Urinary bladder (tissue), 4 donors: ENCODE results near the gene CSMD2. TPM values are rescaled to one million over a fixed set of nuclear protein-coding genes. Genes with fewer than 3 reads are reported as not detected.

Experiments used
- DNase-seq: peaks from one replicate; pipeline ENCODE4 v3.0.0-alpha.2; 2015; ENCODE audit errors: extremely low spot score
- H3K27ac ChIP-seq: one replicate; pipeline ENCODE4 v1.5.1; 2013; ENCODE audit warnings: low read depth, mild to moderate bottlenecking, moderate library complexity
- H3K36me3 ChIP-seq: one replicate; pipeline ENCODE4 v1.6.1; 2013; ENCODE audit warnings: mild to moderate bottlenecking, moderate library complexity; ENCODE audit not compliant: insufficient read depth
- H3K4me1 ChIP-seq: one replicate; pipeline ENCODE4 v1.6.1; 2013; ENCODE audit warnings: mild to moderate bottlenecking, moderate library complexity; ENCODE audit not compliant: insufficient read depth
- H3K4me3 ChIP-seq: one replicate; pipeline ENCODE4 v1.5.1; 2013; ENCODE audit warnings: low read depth, low read length
- WGBS: extraction: QIAGEN DNeasy Blood & Tissue Kit; methylation state at CpG from one replicate; pipeline ENCODE4 v1.1.7; 2013; 5-methylcytosine and 5-hydroxymethylcytosine counted together
- polyA plus RNA-seq: library from polyadenylated mRNA; stranded (reverse); fragments of 200-250 nt; gene quantifications from one replicate; pipeline ENCODE4 v1.2.3, GENCODE V29; 2013
- total RNA-seq: library from RNA; depleted of rRNA; stranded (reverse); fragments of >200 nt; gene quantifications from one replicate; pipeline ENCODE4 v1.2.3, GENCODE V29; 2014
- donor health status: healthy with polysubstance abuse.
- donor health status: healthy.

Gene CSMD2
- total and polyA plus RNA-seq, 2 donors, result 0.32 to 0.42 TPM

DNA sequence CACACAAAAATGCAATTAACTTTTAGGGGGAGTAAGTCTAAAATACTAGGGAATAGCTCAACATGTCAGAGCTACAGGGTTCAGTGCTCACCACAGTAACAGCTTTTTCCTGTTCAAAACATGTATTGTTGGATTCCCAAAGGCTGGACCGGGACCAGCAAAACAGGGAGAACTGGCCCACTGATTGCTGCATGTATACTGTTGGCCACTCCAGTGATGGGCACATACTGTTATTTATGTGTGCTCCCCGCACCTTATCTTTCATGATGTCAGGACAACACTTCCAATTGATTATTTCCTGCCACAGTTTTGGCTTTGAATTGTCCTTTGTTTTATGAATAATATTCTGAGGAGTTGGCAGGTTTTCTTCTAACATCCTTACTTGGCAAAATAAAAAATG, 250.5 kb downstream of the CSMD2 start:
- no peak overlapping the region for H3K27ac ChIP-seq
- no peaks in the 10 kb centered on the region for H3K4me1 ChIP-seq
- DNase-seq, result no peak
- no peaks in the 10 kb centered on the region for H3K36me3 ChIP-seq
- H3K4me3 ChIP-seq, result no peak overlapping the region
- 48% methylated on average over 2 of the region's 2 CpGs for WGBS

DNA sequence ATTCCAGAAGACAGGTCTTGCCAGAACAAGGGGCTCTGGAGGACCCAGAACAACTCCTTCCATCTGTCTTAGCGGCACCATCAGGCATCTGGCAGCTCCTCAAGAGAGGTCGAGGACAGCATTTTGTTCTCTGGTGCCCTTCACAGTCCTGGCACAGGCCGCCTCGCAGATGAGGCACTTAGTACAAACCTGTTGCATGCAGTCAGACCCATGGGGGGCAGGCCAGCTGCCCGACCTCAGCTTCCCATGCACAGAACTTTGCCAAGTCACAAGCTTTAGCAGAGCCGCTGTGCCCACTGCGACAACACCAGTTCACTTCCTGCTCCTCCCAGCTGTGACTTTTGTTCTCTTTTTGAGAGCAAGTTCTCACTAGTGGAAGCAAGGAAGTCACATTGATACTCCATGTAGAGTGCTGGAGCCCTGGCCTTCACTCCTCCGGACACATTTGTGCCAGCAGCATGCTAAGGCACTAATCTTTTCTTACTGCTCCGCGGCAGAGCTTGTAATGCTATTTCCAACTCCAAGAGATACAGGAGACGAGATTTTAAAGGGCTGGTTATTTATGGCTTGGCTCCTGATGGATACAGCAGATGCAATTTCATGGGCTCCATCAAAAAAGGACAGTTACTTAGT, 256.6 kb downstream of the CSMD2 start:
- DNase-seq, result no peak
- Histone ChIP-seq H3K27ac (no peak overlapping the region), H3K4me3 (no peak overlapping the region), H3K36me3 (no peaks in the 10 kb centered on the region), H3K4me1 (no peaks in the 10 kb centered on the region)
- 71% methylated on average over 11 of the region's 11 CpGs for WGBS

DNA sequence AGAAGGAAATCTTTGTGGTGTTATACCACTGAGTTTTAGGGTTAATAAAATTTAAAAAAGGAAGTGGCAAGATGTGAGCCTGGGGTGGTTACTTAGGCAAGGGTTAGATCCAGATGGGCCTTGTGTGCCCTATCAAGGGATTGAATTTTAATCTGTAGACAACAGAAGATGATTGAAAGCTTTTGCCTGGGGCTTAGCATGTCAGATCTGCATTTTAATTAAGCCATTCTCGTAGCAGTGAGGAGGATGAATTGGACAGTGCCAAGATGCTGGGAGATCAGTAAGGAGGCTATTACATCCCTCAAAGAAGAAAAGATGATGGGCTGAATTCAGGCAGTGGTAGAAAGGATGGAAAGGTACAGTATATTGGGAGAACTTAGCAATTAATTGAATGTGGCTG, 258.9 kb downstream of the CSMD2 start:
- Histone ChIP-seq H3K36me3 (no peaks in the 10 kb centered on the region), H3K4me3 (no peak overlapping the region), H3K4me1 (no peaks in the 10 kb centered on the region), H3K27ac (no peak overlapping the region)
- no peak for DNase-seq
- WGBS, result 60% methylated on average over 1 of the region's 1 CpG

DNA sequence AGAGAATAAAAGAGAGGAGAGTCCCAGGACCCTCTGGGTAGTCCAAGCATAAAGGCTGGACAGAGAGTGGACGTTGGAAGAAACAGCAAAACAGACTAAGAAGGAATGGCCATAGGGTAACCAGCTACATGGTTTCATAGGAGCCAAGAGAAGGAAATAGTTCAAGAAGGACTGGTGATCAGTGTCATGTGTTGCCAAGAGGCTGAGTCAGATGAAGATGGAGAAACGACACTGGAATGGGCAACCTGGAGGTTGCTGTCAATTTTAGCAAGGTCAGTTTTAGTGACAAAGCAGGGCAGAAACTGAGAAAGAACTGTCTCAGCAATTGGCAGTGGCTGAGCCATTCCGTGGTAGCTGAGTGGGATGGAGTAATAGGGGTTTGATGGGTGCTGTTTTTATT, 259.8 kb downstream of the CSMD2 start:
- no peak for DNase-seq
- Histone ChIP-seq H3K4me3 (no peak overlapping the region), H3K4me1 (no peaks in the 10 kb centered on the region), H3K36me3 (no peaks in the 10 kb centered on the region), H3K27ac (no peak overlapping the region)
- WGBS, result 65% methylated on average over 3 of the region's 3 CpGs

DNA sequence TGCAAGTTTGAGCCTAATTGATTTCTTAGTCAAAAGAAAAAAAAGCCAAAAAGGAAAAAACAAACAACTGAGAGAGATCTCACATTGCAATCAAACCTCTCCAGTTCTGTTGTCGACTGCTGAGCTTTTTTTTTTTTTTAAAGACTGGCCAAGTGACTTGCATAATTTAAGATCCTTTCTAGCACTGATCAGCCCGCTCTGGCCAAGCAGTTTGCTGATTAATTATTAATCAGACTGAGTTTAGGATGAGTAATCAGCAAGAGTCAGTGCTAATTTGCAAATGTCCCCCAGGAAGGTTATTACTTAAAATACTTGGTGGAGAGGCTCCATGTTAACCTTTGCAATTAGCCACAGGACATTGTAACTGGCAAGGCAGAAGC, 261.8 kb downstream of the CSMD2 start:
- H3K36me3 ChIP-seq, result no peaks in the 10 kb centered on the region
- H3K27ac ChIP-seq, result no peak overlapping the region
- WGBS, result 33% methylated on average over 2 of the region's 2 CpGs
- DNase-seq, result no peak
- no peak overlapping the region for H3K4me3 ChIP-seq
- no peaks in the 10 kb centered on the region for H3K4me1 ChIP-seq

DNA sequence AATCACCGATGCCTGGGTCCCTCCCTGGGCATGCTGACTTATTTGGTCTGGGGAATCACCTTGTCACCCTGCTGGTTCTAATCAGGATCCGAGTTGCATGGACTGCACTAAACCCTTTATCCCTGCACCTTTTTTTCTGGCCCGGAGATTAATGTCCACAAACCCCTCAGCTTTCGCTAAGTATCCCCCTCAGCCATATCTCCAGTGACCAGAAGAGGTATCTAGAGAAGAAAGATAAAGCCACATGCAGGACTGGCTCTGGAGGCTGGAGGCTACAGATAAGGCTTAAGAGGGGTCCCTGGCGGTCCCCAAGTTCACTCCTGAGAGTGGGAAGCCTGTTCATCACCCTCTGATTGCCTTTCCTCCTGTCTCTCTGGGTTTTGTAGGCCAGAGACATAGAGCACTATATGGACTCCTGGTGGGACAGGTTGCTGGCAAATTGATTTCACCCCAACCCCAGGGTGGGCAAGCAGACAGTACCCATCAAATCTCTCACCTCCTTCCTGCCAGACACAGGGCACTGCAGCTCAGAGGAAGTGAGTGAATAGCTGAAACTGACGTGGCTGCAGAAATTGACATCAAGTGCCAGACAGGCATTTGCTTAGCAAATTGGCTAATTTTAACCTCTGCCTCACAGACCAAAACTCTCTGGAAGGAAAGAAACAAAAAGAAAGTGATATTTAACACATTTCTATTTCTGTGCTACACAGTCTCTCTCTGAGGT, 262.4 kb downstream of the CSMD2 start:
- no peak for DNase-seq
- Histone ChIP-seq H3K36me3 (no peaks in the 10 kb centered on the region), H3K27ac (no peak overlapping the region), H3K4me1 (no peaks in the 10 kb centered on the region), H3K4me3 (no peak overlapping the region)
- 52% methylated on average over 6 of the region's 6 CpGs for WGBS

DNA sequence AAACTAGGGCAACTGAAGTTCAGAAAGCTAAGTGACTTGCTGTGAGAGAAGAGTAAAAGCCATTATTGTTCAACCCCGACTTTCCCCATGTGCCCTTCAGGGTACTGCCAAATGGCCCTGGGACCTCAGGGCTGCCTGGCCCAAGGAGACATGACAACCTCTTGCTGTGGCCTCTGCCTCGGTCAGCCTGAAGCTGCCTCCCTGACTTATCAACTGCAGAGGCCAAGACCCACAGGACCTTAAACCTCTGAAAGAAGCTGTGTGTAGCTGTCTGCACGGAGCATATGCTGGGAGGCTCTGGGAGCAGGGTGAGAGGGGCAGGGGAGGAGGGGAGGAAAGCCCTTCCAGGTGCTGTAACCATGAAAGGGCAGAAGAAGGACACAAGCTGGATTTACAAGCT, 265.3 kb downstream of the CSMD2 start:
- Histone ChIP-seq H3K36me3 (no peaks in the 10 kb centered on the region), H3K27ac (no peak overlapping the region), H3K4me1 (no peaks in the 10 kb centered on the region), H3K4me3 (no peak overlapping the region)
- whole genome bisulfite sequencing, result 73% methylated on average over 3 of the region's 3 CpGs
- no peak for DNase-seq

DNA sequence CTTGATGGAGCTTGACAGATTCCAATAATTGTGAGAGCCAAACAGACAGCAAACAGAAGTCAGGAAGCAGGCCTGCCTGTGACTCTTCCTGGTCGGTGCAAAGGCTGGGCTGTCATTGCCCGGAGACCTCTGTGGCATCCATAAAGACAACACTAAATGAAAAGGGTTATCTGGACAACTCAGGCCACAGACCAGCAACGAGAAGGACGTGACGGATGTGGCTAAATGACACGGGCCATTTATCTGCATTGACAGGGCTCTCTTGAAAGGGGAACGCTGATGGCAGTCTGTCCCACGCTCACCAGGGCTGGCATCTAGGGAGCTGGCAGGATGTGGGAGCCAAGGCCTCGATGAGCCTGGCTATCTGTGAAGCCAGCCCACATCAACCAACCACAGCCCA, 266.1 kb downstream of the CSMD2 start:
- 72% methylated on average over 9 of the region's 9 CpGs for WGBS
- Histone ChIP-seq H3K4me1 (no peaks in the 10 kb centered on the region), H3K4me3 (no peak overlapping the region), H3K27ac (no peak overlapping the region), H3K36me3 (no peaks in the 10 kb centered on the region)
- no peak for DNase-seq

DNA sequence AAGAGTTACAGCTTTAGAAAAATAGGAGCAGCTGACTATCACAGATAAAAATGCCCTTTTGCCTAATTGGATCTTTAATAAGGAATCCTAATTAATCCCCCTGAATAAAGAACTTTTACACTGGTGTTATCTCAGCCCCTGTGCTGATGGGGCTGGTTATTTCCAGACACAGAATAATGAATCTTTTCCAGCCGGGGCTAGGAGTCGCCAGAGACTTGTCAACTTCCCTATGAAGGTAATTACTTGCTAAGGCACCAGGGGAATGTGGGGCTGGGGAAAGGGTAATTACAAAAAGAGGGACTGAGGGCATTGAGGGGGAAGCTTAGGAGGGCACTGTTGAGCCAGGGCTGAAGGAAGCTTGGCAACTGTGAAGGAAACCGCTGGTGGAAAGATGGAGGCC, 266.6 kb downstream of the CSMD2 start:
- Histone ChIP-seq H3K36me3 (no peaks in the 10 kb centered on the region), H3K4me3 (no peak overlapping the region), H3K27ac (no peak overlapping the region), H3K4me1 (no peaks in the 10 kb centered on the region)
- WGBS, result 68% methylated on average over 3 of the region's 3 CpGs
- no peak for DNase-seq

DNA sequence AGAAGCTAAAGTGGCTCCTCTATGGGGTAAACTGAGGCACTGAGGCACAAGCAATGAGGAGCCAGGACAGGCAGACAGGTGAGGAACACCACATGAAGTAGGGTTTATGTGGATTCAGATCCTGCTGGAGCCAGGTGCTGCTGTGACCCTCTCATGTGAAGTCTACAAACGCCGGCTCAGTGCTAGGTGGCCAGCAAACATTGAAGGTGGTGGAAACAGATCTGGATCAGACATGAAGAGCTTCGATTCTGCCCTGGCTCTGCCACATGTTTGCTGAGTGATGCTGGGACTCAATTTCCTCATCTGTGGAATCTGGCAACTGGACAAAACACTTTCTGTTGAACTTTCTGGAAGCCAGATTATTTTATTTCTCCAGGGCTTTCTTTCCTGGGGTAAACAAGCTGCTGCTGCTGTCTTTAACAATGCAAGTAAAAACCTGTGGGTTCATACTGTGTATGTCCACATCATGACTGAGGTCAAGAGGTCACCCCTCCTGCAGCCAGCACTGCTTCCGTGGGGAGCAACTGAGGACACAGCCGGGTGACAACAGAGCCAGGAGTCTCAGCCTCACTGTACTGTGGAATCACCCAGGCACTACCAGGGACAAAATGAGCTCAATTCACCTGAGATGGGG, 267.8 kb downstream of the CSMD2 start:
- no peak for DNase-seq
- Histone ChIP-seq H3K4me1 (no peaks in the 10 kb centered on the region), H3K27ac (no peak overlapping the region), H3K36me3 (no peaks in the 10 kb centered on the region), H3K4me3 (no peak overlapping the region)
- WGBS, result 78% methylated on average over 5 of the region's 5 CpGs

DNA sequence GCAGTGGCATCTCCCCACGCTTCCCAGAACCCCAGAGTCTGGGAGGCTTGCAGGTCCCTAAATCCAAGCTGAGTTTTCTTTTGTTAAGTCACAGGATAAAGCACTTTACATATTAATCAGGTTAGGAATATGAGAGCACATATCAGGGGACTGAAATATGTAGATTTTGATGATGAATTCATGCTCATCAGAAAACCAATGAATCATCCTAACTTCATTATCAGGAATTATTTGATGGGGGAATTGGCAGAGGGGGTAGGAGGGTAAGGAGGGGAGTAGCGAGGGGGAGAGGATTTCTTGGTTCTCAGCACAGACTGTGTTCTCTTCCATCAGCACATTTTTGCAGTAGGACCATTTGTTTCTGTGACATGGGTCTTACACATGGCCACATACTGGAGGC, 269.1 kb downstream of the CSMD2 start:
- no peak for DNase-seq
- no peak overlapping the region for H3K27ac ChIP-seq
- no peaks in the 10 kb centered on the region for H3K4me1 ChIP-seq
- H3K4me3 ChIP-seq, result no peak overlapping the region
- no peaks in the 10 kb centered on the region for H3K36me3 ChIP-seq
- 83% methylated on average over 2 of the region's 2 CpGs for WGBS

DNA sequence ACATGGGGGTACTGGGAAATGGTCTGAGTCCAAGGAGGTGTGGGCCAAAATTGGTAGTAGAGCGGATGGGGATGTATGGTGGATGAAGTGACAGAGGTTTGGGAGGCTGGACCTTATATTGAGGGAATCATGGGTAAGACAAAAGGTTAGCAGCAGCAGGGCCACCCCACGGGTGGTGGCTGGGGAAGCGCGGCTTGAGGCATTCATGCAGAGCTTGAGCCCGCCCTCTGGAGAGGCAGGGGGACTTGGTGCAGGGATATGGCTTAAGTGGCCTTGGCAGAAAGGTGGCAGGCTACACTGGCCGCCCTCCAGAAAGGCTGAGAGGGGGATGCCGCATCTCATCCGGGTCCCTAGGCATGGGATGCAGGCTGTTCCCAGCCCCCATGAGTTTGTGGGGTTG, 269.6 kb downstream of the CSMD2 start:
- DNase-seq, result no peak
- no peak overlapping the region for H3K27ac ChIP-seq
- no peaks in the 10 kb centered on the region for H3K4me1 ChIP-seq
- no peaks in the 10 kb centered on the region for H3K36me3 ChIP-seq
- H3K4me3 ChIP-seq, result no peak overlapping the region
- WGBS, result 73% methylated on average over 8 of the region's 8 CpGs

DNA sequence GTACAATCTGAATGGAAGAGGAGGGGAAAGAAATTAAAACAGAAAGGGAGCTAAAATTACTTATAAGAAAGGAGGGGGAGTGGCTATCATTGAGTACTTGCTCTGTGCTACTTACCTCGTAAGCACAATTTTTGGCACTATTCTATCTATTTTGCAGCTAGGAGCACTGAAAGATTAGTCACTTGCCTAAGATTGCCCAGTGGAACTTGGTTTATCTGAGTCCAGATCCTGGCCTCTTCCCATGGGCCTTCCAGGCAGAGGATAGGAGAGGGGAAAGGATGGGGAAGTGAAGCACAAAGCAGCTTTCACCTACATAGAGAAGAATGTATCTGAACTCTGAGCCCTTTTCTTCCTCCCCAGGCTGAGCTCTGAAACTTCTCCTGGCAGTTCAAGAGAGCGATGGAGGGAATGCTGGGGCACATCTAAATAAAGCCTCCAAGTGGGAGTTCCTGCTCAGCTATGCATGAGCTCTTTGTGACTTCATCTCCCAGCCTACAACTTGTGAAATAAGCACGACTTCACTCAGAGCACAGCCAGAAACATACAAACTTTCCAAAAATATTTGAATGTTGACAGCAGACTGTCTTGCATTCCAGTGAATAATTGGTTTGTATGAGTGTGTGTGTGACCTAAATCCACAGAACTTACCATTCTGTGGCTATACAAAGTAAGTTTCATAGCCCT, 271.7 kb downstream of the CSMD2 start:
- no peak for DNase-seq
- 43% methylated on average over 3 of the region's 3 CpGs for WGBS
- Histone ChIP-seq H3K36me3 (no peaks in the 10 kb centered on the region), H3K4me3 (no peak overlapping the region), H3K27ac (no peak overlapping the region), H3K4me1 (no peaks in the 10 kb centered on the region)

DNA sequence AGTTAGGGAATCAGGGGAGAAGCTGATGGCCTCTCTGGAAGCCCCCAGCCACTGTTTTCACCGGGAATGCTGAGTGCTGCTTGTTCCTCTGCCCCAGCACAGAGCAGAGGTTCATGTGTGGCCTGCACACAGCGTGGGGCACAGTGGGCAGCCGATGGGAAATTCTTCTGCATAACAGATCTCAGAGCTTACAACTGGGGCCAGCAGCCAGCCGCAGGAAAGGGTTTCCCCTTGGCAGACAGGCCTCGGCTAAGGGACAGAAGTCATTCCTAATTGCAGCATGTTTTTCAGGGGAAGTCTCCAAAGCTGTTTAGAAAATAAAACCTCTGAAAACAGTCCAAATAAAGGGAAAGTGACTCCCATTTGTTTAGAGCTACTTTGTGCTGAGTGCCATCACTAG, 278.5 kb downstream of the CSMD2 start:
- 14% methylated on average over 5 of the region's 5 CpGs for WGBS
- H3K4me1 ChIP-seq, result no peaks in the 10 kb centered on the region
- H3K4me3 ChIP-seq, result no peak overlapping the region
- DNase-seq, result no peak
- no peak overlapping the region for H3K27ac ChIP-seq
- H3K36me3 ChIP-seq, result no peaks in the 10 kb centered on the region
